Activated gamma-delta T cell (primary cell): ENCODE results near the gene B3GALNT1.

Source experiments
- DNase-seq: peaks from one replicate; lab custom pipeline; 2025; lab: John Stamatoyannopoulos, UW
- total RNA-seq, 2 donors: gene quantifications; one replicate each; lab custom pipeline; 2026; lab: John Stamatoyannopoulos, UW

B3GALNT1 gene
- total RNA-seq, result 1.1 to 2.9 reads per million in 2 donors

GRCh38 chr3:161104561-161105551 lies at the start of gene B3GALNT1:
TSS of gene B3GALNT1 (minus strand) at chr3:161105349. CDS start at chr3:161086754, 18,595 bp downstream.
- DNase-seq, result peak; percentile 6

GRCh38 chr3:161153480-161153879 lies 48.3 kb upstream of the B3GALNT1 start:
- no peak for DNase-seq

- DNase-seq, result no peak
Observed at GRCh38 chr3:161150001-161150525, 44.9 kb upstream of the B3GALNT1 start.

DNA sequence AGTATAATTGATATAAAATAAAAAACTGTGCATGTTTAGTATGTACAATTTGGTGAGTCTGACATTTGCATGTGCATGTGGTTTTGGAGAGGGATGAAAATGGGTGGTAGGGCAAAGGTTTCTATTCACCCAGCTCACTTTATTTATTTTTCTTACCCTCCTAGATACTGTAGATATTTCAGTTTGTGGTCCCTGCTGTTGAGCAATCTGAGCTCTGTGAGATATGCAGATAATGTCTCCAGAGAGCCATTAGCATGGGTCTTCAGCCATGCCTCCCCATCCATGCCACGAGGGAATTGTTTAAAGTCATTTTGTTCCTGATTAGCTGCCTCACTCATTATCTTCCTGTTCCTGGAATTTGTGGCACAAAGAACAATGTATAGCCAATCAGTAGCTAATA lies 44.4 kb upstream of the B3GALNT1 start:
- no peak for DNase-seq

- no peak for DNase-seq
Observed at GRCh38 chr3:161148832-161149475, 43.8 kb upstream of the B3GALNT1 start.

- DNase-seq, result no peak
Observed at GRCh38 chr3:161142486-161142885, 37.3 kb upstream of the B3GALNT1 start.

GRCh38 chr3:161139686-161140085 lies 34.5 kb upstream of the B3GALNT1 start:
- no peak for DNase-seq

DNA sequence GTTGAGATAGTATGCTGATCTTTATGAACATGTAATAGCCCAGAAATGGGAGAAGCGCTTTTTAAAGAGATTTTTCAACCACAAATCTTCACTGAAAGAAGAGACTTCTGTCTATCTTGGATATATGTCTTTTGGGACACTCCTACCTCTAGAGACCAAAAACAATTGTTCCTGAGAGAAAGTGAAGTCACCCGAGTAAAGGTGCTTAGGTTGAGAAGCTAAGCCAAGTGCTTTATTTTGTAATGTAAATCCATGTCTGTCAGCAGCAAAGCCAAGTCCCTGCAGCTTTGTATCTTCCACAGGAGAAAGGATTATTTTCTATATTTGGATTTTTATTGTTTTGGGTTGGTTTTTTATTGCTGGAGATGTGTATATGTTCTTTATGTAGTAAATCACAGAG lies 32.1 kb upstream of the B3GALNT1 start:
- no peak for DNase-seq

DNA sequence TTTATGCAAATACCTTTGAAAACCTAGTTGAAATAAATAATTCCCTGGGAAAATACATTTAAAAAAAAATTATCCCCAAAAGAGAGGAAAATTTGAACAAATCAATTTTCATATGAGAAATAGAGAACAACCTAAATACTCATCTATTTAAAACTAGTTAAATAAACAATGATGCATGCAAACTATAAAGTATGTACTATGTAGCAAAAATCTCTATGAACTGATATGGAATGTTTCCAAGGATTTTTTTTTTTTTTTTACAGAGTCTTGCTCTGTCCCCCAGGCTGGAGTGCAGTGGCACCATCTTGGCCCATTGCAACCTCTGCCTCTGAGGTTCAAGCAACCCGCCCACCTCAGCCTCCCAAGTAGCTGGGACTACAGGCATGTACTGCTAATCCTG lies 27.2 kb upstream of the B3GALNT1 start:
- no peak for DNase-seq

- DNase-seq, result no peak
Observed at GRCh38 chr3:161126495-161126894, 21.3 kb upstream of the B3GALNT1 start.

- no peak for DNase-seq
Observed at GRCh38 chr3:161117646-161118045, 12.5 kb upstream of the B3GALNT1 start.

DNA sequence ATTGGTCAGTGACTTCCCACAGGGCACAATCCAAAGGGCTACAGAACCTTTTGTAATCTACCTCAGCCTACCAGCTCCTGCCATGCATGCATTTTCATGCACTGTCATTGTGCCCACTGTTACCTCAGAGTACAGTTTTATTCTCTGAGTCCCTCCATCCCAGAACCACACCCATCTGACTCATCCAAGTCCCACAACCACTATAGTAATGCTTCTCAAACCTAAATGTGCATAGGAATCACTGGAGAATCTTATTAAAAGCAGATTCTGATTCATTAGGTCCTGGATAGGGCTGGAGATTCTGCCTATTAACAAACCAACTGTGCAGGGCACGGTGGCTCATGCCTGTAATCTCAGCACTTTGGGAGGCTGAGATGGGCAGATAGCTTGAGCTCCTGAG lies 3.7 kb upstream of the B3GALNT1 start:
- DNase-seq, result no peak

GRCh38 chr3:161107311-161107710 lies 2.2 kb upstream of the B3GALNT1 start:
- no peak for DNase-seq

GRCh38 chr3:161103776-161104385 lies 1.3 kb downstream of the B3GALNT1 start:
- DNase-seq, result no peak

DNA sequence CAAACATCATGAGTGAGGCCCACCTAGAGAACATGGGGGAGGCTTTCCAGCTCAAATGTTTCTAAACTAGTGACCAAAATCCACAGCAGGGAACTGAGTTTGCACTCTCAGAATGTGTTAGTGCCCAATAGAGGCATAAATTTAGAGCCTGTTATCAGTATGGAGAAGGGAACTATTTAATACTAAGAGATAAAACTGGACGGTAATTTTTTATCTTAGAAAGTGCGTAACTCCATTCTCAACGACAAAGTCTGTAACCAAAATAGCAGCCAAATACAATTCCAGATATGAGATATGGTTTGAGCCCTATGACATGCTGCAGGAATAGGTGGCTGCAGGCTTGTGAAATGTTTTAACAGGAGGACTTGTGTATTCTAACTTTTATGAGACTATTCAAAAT lies 3.5 kb downstream of the B3GALNT1 start:
- no peak for DNase-seq

- no peak for DNase-seq
Observed at GRCh38 chr3:161100994-161101393, 4.2 kb downstream of the B3GALNT1 start.

DNA sequence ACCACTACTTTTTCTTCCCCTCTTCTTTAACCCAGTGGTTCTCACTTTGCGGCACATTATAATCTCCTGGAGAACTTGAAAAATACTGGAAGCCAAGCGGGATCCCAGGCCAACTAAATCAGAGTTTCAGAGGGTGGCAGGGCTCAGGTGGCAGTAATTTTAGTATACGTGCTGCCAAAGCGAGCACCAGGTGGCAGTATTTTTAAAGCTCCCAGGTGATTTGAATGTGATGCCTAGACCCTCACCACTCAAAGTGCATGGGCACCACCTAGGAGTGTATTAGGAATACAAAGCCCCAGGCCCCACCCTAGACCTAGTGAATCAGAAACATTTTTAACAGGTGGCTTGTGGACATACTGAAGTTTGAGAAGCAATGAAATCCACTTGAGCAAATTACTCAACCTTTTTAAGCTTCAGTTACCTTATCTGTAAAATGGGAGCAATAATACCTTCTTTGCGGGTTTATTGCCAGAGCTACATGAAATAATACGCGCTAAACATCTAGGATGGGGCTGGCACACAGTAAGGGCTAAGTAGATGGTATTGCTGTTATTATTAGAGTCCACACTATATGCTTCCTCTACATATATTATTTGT lies 8.3 kb downstream of the B3GALNT1 start:
- no peak for DNase-seq

DNA sequence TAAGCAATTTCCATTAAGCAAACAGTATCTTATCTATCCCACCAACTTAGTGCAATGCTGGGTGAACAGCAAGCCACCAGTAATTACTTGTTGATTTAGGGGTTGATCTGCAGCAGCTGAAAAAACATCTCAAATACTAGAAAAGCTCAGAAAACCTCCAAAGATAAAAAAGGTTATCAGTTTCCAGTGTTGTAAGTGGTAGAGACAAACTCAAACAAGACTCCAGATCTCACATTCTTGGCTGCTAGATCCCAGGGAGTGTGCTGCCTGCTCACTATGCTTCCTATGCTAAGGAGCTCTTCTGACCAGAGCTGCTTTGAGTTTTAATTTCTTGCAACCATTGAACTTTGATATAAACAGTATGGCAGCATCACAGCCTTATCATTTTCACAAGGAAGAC lies 11.3 kb downstream of the B3GALNT1 start:
- DNase-seq, result no peak

DNA sequence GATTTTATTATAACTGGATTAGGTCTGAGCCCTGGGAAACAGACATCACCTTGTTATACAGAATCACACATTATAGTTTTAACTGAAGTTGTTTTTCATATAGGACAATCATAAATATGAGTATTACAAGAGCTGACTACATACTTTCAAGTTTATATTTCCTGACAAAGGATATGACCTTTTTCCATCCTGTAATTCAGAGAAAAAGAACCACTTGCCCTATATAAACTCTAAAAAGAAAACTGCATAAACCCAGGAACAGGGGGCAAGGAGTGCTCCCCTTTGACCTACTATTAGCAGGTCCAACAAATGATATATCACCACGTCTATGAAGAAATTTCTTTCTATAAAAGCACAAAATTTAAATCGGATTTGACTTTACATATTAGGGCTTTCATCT lies 20.9 kb downstream of the B3GALNT1 start:
- DNase-seq, result no peak

DNA sequence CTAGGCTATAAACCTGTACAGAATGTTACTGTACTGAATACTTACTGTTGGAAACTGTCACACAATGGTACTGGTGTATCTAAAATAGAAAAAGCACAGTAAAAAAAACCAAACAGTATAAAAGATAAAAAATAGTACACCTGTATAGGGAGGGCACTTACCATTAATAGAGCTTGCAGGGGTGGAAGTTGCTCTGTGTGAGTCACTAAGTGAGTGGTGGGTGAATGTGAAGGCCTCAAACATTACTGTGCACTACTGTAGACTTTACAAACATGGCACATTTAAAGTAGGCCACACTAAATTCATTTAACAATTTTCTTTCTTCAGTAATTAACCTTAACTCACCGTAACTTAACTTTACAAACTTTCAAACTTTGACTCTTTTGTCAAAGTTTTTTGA lies 22.0 kb downstream of the B3GALNT1 start:
- DNase-seq, result no peak

GRCh38 chr3:161082063-161082462 lies 23.1 kb downstream of the B3GALNT1 start:
- no peak for DNase-seq

DNA sequence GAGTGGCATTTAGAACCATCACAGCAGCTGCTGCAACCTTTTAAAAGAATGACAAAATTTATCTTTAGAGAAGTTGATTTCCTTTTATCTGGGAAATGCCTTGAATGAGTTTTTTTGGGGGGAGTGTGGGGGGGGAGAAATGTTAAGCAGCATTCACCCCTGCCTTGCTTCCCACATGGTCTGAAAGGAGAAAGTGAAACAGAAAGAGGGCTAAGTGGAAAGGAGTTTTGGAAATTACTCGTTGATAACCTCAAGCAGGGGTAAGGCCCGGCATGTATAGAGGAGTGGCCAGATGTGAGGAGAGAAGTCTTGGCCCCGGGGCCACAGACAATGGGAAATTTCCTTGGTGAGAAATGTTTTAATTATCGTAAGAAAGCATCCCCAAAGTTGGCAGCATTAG lies 23.5 kb downstream of the B3GALNT1 start:
- no peak for DNase-seq
